GM15510 (cell line): ENCODE data around the gene C11orf21.

ENCODE experiments used
- POLR2A ChIP-seq: IDR thresholded peaks from 3 replicates; pipeline ENCODE4 v1.6.1; 2011; ENCODE audit warnings: borderline replicate concordance; ENCODE audit not compliant: insufficient read length; ENCODE audit errors: extremely low read depth

Gene C11orf21

DNA sequence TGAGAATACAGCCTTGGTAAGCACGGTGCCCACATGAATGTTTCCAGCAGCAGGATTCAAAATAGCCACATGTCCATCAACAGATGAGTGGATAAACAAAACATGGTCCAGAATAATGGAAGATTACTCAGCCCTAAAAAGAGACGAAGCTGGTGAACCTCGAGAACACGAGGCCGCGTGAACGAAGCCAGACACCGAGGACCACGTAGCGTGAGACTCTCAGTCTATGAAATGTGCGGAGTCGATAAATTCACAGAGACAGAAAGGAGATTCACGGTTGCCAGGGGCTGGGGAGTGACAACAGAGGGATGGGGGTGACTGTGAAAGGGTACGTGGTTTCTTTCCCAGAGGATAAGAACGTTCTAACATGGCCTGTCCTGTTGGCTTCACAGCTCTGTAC, 28.4 kb downstream of the C11orf21 start:
- no peak for TF ChIP-seq POLR2A

DNA sequence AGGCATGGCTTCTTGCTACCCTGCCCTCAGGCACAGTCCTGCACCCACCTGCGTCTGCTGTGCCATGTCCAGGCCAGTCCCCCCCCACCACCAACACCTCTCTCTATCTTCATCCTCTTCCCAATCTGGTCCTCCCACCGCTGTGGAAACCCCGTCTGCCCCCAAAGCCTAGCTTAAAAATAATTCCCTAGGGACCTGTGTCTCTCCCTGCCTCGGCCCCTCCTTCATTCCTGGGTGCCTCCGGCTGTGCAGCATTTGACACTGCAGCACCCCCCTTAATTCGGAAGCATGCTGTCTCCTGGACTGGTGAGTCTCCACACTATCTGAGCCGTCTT, 28.8 kb downstream of the C11orf21 start:
- no peak for TF ChIP-seq POLR2A

DNA sequence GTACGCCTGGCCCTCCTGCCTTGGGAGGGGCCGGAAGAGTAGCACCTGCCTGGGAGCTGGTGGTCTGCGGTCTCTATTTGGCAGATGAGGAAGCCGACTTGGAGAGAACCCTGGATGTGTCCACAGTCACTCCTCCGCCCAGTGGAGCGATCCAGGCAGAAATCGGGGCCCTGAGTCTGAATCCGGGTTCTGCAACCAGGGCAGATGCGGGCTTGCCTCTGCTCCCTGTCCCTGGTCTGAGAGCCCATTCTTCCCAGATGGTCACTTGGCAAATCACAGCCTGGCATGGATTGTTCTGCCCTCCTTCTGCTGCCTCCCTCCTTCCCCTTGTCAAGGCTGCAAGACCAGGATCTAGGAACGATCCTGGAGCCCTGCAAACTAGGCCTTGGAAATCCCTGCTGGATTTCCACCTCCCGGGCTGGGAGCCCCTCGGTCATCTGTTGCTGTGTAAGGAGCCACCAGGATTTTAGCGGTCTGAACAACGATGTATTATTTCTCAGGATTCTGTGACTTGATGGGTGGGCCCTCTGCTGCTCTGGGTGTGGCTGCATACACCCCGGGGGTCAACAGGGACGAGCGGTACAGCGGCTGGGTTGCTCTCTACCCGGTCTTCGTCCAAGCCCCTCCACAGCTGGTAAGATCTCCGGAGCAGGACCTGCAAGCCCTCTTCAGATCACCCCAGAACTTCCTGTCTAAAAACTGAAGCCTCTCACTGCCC, 29.3 kb downstream of the C11orf21 start:
- no peak for TF ChIP-seq POLR2A

DNA sequence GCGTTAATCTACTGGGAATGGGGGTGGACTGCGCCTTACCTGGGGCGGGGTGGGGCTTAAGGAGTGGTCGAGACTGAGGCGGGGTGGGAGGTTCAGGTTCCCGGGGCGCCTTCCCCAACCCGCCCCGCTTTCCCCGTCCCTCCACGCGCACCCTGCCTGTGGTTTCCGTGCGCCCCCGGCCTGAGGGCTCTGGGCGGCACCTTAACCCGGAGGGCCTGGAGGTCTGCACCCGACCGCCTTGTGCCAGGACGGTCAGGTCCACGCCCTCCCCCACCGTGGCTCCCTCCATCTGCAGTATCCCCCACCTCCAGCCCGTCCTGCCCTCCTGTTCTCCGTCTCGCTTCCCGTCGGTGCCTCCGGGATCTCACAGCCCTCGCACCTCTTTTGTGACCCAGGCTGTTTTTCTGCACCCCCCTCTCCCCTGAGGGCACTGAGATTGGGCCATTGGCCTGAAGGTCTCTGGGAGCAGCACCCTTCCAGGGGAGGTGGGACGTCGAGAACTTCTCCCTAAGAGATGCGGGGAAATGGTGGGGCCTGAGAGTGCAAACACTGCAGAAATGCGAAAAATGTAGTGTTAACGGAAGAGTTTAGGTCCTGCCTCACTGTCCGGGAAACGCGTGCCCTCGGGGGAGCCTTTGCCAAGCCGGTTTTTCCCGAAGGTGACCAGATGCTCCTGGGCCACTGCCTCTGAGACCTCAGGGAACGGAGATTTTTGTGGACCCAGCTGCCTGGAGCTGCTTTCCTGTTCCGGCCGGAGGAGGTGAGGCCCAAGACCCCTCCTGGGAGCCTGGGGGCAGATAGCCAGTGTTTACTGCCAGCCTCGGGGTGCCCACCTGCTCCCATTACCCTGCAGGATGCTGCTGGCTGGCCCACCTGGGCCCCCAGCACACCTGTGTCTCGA, 30.1 kb downstream of the C11orf21 start:
- TF ChIP-seq POLR2A, result no peak

DNA sequence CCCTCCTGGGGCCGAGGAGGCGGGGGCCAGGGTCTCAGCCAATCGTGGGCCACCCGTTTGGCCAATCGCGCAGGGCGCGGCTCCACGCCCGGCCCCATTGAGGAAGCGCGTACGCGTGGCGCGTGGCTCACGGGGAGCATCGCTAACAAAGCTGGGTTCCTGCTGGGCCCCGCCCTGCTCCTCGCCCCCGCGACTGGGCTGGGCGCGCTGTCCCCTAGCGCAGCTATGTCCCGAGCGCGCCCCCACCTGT, 30.7 kb downstream of the C11orf21 start:
- no peak for TF ChIP-seq POLR2A

DNA sequence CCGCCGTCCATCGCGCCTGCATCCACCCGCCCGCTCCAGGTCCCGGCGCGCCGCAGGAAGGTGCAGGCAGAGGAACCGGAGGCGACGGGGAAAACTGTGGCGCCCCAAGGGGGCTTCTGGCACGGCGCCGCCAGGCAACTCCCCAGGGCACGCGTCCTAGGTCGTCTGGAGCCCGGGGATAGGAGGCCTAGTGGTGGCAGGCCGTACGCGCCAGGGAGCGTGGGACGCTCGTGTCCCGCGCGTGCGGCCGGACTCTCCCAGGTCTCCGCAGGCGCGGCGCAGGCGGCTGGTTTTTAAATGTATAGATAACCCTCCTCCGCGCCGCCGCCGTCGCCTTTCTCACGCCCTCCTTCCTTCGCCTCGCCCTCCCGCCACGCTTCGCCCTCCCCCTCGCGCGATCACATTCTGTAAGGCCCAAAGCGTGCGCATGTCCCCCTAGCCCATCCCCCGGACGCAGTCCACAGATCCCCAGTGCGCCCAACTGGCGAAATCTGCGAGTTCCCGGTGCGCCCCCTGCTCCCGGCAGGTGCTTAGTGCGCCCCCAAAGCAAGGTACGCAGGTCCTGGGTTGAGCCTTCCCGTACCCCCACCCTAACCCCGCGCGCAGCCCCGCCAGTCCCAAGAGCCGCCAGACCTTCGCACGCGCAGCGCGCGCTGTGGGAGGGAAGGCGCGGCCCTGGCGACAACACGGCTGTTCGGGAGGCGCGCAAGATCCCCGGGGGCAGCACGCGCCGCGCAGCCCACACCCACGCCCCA, 31.2 kb downstream of the C11orf21 start, which contains the start of gene ASCL2:
Gene ASCL2 (minus strand): TSS at position 267 of the 755 bp plus-strand sequence. CDS start 256 bp downstream, at position 11.
- TF ChIP-seq POLR2A, result no peak

- no peak for TF ChIP-seq POLR2A
Measured at GRCh38 chr11:2269601-2270321, 32.0 kb downstream of the C11orf21 start.

DNA sequence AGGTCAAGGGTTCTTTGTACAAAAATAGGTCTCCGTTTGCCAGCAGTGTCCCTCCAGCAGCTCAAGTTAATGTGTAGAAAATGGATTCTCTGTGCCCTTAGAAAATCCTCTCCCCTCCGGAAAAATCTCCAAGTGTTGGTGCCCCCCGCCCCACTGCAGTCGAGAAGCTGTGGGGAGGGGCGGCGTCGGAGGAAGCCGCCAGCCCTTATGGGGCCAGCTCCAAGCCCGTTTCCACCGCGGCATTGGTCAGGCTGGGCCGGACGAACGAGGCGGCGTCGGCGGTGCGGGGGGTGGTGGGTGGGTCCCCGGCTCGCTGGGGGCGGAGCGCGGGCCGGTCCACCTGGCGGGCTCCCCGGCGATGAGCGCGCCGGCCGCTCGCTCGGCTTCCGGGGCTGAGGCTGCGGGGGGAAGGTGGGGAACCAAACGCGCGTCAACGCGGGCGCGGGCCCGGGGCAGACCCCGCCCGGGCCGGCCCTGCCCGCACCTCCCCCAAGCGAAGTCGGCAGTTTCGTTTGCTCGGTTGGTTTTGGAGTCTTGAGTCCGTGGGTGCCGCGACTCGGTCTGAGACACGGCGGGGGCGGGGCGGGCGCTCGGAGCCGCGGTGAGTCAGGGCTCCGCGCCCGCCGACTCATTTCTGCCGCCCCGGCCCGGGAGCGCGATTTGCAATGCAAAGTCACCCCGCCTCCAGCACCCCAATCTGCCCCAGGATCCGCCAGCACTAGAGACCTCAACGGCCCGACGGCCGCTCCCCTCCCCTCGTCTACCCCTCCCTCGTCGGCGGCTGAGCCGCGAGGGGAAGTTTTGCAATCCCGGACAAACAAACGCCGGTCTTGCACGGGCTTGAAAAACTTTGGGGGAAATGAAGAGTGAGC, 32.8 kb downstream of the C11orf21 start:
- TF ChIP-seq POLR2A, result no peak

DNA sequence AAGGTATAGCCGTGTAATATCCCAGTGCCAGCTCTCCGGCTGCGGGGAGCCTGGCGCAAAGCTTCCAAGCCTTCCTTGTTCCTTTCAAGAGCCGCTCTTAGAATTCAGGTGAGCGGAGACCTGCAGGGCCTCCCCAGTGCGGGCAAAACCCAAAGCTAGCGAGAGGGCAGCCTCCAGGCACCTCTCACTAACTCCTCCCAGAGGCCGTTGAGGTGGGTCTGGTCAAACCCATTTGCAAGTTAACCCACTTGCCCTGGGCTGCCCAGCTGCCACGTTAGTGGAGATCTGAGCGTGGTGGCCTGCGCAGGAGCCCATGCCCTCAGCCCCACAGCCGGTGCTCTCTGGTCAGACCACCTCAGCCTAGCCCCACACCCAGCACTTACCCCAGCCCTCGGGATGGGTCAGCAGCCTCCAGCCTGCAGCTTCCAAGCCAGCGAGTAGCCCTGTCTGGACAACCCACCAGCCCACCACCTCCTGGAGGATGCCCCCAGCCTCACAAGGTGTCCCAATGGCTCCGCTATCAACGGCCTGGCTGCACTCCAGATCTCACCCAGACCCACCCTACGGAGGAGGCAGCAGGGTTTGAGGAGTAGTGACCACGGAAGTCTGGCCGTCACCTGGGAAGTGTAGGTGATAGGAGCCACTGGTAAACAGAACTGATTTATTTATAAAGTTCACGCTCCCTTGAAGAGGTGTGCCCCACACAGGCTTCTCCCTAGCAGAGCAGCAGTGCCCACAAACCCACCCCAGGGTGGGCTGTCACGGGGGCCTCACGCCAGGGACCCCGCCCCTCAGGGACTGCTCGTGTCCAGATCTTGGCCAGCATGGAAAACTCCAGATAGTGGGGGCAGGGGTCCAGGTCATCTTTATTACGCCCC, 33.6 kb downstream of the C11orf21 start:
- TF ChIP-seq POLR2A, result no peak

- TF ChIP-seq POLR2A, result no peak
Measured at GRCh38 chr11:2267306-2267850, 34.3 kb downstream of the C11orf21 start.

DNA sequence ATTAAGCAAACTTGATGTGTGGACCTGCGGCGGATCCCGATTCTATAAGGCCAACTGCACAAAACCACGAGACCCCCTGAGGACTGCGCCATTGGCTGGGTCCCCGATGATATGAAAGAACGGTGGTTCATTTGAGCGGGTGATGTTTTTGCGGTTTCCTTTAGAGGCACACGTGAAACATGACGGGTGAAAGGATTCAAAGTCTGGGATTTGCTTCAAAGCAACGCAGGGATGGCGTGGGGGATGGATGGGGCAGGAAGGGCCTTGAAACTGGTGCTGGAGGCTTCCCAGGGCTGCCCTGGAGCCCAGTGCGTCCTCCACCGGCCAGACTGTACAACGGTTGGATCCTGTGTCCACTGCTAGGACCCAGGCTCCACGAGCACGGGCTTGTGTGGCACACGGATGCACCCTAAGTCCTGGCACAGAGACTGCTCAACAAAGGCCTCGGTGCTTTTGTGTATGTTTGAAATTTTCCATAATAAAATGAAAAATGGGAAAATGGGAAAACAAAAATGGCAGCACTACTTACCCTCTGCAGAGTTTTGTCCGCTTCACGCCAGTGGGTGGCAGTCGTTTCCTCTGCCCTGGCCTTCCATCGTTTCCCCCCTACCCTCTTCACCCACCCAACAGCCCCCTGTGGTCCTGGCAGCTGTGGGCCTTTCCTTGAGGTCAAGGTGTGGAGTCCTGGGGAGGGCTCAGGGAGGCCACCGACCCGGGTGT, 35.0 kb downstream of the C11orf21 start:
- TF ChIP-seq POLR2A, result no peak
